NCI-H1048 (cell line): ENCODE results near the gene RNLS.

ENCODE experiments used
- DNase-seq: peaks from one replicate; lab custom pipeline; 2025; lab: John Stamatoyannopoulos, UW

RNLS gene

DNA sequence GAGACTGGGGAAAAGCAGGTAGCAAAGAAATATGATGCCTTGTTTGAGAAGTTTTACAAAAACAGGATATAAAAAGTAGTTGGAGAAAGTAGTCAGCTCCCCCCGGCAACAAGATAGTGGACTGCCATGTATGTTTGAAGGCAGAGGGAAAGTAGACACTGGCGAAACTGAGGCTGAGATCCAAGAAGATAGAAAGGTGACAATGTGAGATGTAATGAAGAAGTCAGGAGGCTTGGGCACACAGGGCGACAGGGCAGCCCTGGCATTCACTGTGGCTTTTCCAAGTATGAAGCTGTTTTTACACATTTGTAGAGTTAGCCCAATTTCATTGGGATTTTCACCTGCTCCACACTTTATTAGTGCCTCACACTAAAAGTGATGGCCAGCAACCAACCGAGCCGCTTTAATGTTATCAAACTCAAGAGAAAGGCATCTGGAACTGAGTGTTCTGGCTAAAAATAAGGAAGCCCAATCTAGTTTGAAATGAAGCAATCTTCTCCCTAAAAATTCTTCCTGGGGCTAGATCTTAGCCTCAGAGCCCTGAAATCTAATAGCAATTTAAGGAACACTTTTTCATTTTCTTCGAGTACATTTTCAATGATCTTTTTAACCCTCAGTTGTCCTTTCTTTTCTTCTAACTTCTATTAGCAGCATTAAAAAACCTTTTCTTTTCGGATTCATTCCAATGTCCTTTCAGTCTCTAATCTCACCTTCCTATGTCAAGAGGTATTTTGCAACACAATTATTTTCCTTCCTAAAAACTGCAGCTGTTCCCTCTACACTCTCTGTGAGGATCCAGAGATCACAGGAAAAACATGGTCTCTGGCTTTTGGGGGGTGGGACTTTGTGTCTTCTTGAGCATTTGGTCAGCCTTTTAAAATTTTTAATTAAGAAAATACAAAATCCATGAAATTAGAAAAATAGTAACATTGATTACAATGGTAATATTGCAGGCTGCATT, 108.0 kb downstream of the RNLS start:
- no peak for DNase-seq

DNA sequence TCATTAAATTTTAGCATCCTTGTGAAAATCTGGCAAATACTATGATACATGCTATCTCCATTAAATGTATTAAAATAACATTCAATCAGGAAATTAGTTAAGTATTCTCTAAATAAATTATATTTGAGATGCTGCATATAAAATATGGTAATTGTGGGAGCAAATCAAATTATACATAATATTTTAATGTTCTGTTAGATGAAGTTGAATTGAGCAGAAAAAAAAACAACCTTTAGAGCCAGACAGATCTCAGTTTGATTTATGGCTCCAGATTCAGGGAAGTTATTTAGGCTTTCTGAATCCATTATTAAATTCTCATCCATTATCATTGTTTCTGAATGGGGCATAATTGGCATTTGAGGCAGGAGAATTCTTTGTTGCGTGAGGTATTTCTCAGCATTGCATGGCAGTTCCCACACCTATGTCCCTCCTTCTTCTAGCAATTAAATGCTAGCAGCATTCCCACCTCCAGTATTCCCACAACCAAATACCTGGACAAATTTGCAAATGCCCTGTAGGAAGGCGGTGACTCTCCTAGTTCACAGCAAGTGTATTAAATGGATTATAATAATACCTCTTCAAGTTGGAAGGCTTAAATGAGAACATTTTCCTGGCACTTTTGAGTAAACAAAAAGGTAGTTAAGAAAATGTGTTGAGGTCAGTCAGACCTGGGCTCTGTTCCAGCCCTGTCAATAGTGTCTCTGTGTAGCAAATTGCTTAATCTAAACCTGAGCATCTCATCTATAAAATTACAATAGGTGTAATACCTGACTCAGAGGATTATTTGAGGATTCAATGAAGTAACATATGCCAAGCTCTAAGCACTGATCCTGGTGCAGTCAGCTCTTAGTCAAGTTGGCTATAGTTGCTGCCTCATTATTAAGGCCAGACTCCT, 108.9 kb downstream of the RNLS start:
- peak; percentile 69 for DNase-seq

DNA sequence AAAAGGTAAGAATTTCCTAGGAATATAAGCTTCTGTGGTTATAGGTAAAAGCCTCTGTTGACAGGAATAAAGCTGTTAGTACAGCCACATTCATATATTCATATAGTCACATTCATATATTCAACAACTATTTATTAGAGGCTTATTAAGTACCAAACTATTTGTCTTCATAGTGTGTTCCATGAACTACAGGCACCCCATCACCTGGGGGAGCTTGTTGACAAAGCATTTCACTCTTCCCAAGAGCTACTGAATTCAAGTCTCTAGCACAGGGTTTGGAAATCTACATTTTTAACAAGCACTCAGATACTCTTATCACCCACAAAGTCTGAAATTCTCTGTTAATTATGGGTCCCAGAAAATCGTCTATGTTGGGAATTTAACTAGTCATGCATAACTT, 110.6 kb downstream of the RNLS start:
- DNase-seq = no peak

DNA sequence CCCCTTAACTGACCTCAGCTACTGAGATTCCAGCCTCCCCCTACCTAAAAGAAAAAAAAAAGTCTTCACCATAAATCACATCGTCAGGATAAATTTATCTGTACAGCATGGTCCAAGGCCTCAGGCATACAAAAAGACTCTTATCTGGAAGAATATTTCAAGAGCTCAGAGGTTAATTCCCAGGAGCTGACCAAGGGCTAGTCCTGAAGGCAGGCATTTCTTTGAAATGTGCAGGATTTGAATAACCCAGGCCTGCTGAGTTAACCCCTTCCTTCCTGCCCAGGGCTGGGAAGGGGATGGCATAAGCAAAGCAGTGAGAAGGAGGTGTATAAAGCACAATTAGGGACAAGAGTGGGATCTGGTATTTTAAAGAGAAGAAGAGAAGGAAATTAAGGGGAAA, 111.2 kb downstream of the RNLS start:
- DNase-seq = no peak

DNA sequence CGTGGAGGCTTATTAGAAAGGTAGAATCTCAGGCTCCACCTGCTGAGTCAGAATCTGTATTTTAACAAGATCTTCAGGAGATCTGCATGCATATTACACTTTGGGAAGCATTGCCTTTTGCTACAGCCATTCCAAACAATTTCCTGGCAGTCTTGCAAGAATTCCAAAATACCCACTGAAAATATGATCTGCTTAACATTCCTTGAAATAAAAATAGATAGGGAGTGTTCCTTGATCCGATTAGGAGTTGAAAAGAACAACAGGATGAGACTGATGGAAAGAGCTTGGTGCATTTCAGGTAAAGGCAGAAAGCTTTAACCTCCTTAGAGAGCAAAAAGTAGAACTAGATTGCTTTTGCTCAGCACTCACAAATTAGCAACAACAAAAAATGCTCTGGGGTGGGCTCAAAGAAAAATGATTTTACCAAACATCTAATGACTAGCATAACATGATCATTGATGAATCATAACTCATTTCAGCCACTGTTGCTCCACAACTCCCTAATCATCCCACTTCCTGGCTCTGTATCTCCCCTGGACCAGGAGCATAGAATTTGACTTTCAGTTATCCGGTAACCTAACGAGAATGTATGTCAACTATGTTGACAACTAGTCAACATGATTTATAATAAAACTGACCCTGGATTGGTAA, 115.2 kb downstream of the RNLS start:
- no peak for DNase-seq

DNA sequence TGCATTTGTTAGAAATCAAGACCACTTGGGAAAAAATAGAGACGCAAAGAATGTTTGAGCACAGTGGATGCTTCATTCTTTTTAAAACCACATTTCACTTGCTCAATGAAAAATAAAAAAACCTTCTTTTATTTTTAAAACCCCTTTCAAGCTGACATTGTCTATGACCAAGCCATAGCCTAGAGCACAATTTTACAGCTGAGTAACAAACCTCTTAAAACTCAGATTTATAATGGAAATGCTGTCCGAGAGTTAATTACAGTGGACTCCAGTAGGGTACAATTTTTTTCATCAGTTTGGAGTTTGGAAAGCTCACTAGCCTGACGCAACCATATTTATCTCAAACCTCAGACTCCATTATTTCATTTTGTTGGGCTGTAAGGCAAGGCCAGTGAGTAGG, 116.3 kb downstream of the RNLS start:
- no peak for DNase-seq

DNA sequence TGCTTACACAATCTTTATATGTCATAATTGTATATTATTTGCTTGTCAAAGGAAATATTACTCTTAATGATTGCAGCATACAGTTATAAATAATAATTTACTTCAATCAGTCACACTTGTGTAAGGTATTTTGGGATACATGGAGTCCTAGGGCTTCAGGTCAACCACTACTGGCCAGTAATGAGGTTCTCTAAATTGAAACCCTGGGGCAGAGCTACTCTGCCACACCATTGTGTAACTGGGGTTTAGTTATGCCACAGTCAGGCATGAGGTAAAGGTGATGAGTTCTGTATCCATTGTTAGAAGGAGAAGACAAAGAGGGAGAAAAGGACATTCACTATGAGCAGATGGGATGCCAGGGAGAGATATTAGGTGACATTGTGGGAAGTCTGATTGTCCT, 117.4 kb downstream of the RNLS start:
- DNase-seq = no peak

DNA sequence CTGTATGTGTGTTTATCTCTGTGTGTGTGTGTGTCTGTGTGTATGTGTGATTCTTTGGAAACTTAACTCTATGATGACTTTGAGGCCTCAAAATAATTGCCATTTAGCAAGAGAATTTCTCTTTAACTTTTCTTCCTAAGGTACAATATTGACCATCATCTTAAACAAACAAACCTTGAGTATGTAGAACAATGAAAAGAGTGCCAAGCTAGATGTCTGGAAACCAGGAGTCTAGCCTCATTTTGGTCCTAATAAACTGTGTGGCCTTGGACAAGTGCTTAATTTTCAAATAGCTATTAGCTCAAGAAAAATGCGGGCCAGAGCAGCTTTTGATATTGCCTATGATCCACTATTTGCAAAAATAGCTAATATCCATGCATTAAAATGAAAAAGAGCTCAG, 119.3 kb downstream of the RNLS start:
- DNase-seq = no peak

DNA sequence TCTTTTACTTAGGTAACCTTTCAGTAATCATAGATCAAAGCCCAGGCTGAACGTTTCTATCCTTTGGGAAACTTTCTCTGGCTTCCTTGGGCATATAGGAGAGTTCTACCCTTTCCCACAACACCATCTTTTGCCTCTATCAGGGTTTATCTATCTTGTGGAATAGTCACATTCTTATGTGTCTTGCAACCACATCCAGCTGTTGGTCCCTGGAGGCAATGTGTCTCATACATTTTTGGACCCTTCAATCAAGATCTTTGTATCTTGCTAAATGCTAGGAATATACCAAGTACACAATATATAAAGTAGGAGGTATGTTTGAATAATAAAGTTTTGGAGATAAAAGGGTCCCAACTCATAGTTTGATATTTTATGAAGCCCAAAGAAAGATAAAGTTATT, 121.7 kb downstream of the RNLS start:
- DNase-seq = no peak

DNA sequence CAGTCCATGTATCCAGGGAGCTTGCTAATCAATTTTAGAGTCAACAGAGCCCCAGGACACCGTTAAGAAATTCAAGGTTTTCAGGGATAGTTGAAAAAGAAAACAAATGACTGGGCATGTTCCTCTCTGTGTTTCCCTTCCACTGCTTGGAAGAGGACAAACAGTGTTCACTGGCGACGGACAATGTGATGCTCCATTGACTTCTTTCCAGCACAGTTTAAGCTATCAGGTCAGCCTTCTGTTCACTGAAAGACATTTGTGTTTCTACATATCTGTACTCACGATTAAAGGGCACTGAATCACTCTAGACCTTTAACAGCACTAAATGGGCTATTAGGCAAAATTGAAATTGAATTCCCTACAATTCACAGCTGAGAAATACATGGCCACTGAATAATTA, 123.6 kb downstream of the RNLS start:
- no peak for DNase-seq

DNA sequence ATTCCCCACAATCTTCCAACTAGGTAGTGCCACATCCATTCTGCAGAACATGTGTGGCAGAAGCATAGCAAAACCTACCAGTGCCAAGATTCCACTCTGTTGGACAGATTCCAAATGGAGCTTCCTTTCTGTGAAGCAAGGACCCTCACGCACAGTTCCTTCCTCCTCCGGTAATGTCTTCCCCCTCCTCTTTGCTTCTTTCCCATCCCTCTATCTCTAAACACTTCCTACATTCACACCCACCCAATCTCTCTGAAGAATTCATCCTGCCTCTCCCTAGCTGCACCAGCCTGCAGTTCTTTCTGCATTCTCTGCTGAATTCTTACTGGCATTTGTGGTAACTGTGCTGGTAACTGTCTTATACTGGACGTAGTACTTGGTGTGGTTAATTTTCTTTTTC, 124.9 kb downstream of the RNLS start:
- DNase-seq = no peak

DNA sequence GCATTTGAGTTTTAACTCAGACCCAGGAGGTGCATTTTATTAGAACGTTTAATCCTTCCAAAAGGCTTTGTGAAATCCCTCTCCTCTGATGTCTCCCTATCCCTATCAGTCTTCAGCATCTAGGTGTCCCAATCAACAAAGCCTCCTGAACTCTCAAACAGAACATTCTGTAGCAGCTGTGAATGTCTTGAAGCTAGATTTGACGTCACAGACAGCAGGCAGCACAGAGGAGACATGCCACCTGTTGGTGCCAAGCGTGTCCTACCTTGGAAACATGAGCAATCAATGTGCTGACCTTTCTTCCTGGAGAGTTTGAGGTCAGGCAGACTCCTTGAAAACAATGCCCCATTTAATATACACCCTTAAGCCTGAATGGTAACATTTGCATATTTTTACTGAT, 125.5 kb downstream of the RNLS start:
- DNase-seq = no peak

DNA sequence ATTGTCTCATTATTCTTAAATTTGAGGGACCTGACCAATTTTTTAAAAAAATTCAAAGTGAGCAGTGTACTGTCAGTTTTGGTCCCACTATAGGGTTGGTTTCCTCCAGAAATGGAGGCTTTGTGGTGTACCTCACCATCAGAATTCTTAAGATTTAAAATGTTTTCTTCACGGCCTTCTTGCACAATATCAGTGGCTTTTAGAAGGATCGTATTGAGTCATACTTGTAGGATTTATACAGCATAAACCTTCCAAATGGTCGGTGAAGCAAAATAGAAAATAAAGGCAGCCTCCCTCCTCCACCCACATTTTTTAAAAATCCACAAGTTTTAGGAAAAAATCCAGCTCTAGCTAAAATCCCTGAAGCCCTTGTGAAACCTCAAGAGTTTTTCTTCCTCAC, 126.4 kb downstream of the RNLS start:
- DNase-seq = no peak

DNA sequence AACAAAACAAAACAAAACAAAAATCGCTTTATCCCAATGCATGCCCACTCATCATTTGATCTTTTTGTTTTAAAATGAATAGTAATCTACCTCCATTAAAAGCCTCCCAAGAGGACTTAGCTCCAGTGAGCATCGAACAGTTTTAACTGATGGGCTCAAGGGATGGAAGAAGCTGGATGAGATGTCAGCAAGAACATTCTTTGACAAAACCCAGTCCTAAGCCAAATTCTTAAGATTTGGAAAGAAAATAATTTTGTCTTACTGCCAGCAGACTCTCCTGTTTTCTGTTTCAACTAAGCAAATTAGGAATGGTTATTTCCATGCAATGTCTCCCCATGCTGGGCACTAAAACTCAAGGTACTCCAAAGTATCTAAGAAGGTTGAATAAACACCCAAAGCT, 127.3 kb downstream of the RNLS start:
- no peak for DNase-seq

DNA sequence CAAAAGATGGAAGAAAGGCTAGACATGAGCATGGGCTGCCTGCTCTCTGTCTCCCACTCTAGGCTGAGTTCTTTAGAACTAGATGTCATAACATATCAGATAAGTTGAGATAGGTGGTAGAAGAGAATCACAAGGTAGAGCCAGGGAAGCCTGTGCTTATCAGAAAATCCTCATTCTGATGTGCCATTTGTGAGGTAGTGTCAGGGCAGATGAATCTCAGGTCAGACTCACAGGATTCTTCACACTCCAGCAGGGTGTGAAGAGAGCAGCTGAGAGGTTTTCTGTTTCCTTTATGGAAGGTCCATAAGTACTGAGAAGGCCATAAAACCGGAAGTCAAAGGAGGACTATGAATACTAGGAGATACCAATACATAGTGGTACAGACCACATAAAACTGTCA, 132.9 kb downstream of the RNLS start:
- DNase-seq = no peak

DNA sequence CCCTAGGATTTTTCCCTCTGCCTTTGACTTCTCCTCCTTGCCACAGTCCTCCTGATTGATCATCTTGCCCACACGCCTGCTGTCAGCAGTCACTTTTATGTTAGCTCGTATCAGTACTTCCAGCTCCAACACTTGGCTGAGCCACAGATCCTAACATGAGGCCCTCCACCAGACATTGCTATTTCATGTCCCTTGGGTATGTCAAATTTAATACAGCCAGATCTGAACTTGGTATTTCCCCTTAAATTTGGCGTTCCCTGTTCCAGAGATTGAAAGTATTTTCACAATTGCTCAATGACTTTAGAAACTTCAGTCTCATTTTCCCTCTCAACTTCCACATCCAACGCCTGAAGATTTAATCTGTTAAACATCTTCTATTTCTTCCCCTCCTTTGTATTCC, 140.4 kb downstream of the RNLS start:
- DNase-seq = no peak

DNA sequence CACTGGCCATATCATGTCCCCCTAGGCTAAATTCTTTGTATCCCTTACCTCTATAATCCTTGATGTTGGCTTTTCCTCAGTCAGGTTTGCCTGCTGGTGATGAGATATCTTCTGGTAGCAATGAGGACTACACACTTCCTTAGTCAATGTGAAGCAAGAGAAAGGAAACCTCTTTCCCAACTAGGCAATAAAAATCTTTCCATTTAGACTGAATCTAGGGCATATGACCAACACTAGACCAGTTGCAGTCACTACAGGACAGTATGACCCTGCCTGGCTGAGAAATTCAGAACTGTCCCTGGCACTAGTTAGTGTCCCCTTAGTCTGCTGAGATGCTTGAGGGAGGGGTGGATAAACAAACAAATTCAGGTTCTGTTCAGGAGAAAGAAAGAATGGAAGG, 142.6 kb downstream of the RNLS start:
- DNase-seq = no peak

DNA sequence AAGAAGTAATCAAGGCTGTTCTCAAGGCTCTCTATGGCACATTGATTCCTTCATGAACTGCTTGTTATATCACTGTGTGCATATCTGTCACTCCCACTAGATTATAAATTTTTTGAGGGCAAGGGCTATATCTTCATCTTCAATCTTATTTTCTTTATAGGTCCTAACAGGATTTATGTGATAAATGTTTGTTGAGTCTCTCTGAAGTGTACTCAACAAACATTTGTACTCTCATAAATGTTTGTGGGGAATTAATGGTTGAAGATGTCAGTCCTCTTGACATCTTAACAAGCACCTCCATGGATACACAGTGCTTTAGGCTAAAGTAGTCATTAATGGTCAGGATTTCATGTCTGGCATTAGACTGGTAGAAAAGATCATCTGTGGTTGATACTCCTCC, 143.2 kb downstream of the RNLS start:
- DNase-seq = no peak

DNA sequence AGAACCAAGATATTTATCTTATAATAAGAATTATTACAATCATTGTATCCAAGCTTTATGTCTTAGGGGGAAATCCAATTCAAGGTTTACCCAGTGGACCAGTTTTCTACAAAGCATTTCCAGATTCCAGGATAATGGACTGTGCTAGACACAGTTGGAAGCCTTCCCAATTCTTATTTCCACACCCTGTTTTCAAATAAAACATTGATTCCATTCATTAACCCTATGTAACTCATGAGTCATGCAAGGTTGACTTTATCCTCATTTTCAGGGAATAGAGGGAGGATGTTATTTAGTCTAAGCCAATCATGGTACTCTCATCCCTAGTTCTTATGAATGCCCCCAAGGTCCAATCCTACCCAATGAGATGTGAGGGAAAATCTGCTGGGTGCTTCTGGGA, 145.7 kb downstream of the RNLS start:
- DNase-seq = no peak

DNA sequence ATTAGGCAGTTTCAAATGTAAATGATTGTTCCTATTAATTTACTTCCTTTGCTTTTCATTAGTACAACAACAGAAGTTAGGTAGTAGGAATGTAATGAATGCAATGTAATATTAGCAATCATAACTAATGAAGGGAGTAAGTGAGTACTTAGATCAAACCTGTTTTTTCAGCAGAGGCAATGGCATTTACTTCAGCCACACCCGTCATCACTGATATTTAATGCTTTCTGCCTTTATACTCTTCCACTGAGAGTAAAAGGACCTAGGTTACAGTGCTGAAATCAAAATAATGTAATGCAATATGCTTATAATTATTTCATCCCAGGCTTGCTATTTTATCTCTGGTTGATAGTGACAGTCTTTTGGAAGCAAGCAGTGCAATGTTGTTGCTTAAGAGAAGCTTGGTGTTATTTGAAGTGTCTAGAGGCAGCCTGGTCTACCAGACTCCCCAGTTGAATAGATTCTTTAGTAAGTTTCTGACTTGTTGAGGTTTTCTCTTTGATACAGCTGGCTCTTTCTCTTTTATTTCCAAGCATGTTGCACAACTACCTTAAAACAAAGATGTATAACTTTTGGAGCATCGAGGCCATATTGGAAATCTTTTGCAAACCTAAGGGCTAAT, 149.4 kb downstream of the RNLS start:
- DNase-seq = no peak

DNA sequence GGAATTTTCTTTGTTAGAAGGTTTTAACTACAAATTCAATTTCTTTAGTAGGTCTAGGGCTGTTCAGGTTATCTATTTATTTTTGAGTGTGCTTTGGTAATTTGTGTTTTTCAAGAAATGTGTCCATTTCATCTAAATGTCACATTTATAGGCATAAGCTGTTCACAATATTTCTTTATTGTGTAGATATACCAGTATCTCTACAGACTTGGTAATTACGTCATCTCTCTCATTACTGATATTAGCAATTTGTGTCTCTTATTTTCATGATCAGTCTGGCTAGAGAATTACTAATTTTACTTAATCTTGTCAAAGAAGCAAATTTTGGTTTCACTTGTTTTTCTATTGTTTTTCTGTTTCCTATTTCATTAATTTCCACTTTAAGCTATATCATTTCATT, 152.0 kb downstream of the RNLS start:
- no peak for DNase-seq

DNA sequence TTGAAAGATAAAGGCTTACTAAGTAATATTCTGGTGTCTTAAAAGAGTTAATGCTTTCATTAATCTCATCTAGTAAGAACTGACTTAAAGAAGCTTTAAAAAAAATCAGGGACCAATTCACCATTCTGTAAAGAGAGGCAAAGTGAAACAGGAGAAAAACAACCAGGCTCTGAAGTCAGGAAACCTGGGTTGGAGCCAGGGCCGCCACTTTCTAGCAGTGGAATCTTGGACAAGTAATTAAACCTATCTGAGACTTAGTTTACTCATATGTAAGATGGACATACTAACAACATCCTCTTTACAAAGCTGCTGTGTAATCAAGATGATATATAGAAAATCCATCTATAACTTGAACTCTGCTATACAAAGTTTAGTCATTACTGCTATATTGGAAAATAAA, 154.1 kb downstream of the RNLS start:
- no peak for DNase-seq
